HCT116 (cell line): ENCODE measurements around the gene TYMP.

Experiments used
- CTCF ChIP-seq, 3 experiments: fragments of 200-600 bp in 1 of 3; sonication (generic) in 1 of 3; IDR thresholded peaks in 2 of 3; conservative IDR thresholded peaks in 1 of 3; 2 replicates each; pipeline ENCODE4 v1.5.1; 2012 to 2017; ENCODE audit warnings: low read depth in 2 of 3, low read length in 2 of 3, antibody characterized with exemption in 1 of 3, borderline replicate concordance in 1 of 3, control low read depth in 1 of 3, mild to moderate bottlenecking in 1 of 3, mixed read lengths in 1 of 3, mixed run types in 1 of 3, moderate library complexity in 1 of 3; ENCODE audit not compliant: insufficient read depth in 1 of 3
- EZH2 ChIP-seq: fragments of 200-600 bp; sonication (generic); IDR thresholded peaks from 2 replicates; pipeline ENCODE4 v1.6.1; 2017; ENCODE audit warnings: antibody characterized with exemption, mixed run types
- EZH2phosphoT487 ChIP-seq: fragments of 200-600 bp; IDR thresholded peaks from 2 replicates; pipeline ENCODE4 v1.6.1; 2018; ENCODE audit warnings: antibody characterized with exemption, borderline replicate concordance
- MAX ChIP-seq: IDR thresholded peaks from 2 replicates; pipeline ENCODE4 v1.6.1; 2012
- POLR2A ChIP-seq: IDR thresholded peaks from 2 replicates; pipeline ENCODE4 v1.7.0; 2011; ENCODE audit warnings: borderline replicate concordance; ENCODE audit not compliant: insufficient read depth, insufficient read length; ENCODE audit errors: extremely low read depth
- TF ChIP-seq, protein P1 (sequence below): IDR thresholded peaks from 2 replicates; pipeline ENCODE4 v1.6.1; 2012; ENCODE audit warnings: low read depth

- TF ChIP-seq EZH2phosphoT487, result no peak
- no peak for TF ChIP-seq POLR2A
- no peak for TF ChIP-seq CTCF (IDR thresholded peaks at IDR 0.05 in 2 of 3, conservative IDR thresholded peaks at IDR 0.05 in 1 of 3; ENCODE audit: borderline replicate concordance in 1 of 3, insufficient read depth in 1 of 3, low read depth in 2 of 3, low read length in 2 of 3)
- TF ChIP-seq EZH2, result no peak
- TF ChIP-seq MAX, result no peak
- TF ChIP-seq, protein P1, sequence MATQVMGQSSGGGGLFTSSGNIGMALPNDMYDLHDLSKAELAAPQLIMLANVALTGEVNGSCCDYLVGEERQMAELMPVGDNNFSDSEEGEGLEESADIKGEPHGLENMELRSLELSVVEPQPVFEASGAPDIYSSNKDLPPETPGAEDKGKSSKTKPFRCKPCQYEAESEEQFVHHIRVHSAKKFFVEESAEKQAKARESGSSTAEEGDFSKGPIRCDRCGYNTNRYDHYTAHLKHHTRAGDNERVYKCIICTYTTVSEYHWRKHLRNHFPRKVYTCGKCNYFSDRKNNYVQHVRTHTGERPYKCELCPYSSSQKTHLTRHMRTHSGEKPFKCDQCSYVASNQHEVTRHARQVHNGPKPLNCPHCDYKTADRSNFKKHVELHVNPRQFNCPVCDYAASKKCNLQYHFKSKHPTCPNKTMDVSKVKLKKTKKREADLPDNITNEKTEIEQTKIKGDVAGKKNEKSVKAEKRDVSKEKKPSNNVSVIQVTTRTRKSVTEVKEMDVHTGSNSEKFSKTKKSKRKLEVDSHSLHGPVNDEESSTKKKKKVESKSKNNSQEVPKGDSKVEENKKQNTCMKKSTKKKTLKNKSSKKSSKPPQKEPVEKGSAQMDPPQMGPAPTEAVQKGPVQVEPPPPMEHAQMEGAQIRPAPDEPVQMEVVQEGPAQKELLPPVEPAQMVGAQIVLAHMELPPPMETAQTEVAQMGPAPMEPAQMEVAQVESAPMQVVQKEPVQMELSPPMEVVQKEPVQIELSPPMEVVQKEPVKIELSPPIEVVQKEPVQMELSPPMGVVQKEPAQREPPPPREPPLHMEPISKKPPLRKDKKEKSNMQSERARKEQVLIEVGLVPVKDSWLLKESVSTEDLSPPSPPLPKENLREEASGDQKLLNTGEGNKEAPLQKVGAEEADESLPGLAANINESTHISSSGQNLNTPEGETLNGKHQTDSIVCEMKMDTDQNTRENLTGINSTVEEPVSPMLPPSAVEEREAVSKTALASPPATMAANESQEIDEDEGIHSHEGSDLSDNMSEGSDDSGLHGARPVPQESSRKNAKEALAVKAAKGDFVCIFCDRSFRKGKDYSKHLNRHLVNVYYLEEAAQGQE, result no peak
These were observed 11.2 kb downstream of the TYMP start for GRCh38 chr22:50518606-50519005.
